C1 segment of cervical spinal cord (tissue), 14 donors: ENCODE measurements around the gene TCFL5.

Experiments
- DNase-seq, 14 donors: peaks; one replicate each; lab custom pipeline; 2025; lab: John Stamatoyannopoulos, UW

The TCFL5 gene

GRCh38 chr20:62861726-62862336 lies at the start of gene TCFL5:
TCFL5 (minus strand) TSS chr20:62861822; CDS start chr20:62861670, 152 bp downstream.
- peak in 13 of 14 donors; percentile 72 to 93 (median 85) for DNase-seq

GRCh38 chr20:62910777-62911497 lies 49.3 kb upstream of the TCFL5 start:
- DNase-seq = no peak

- no peak for DNase-seq
Measured at GRCh38 chr20:62910217-62910766, 48.7 kb upstream of the TCFL5 start.

- no peak for DNase-seq
Measured at GRCh38 chr20:62908971-62909791, 47.6 kb upstream of the TCFL5 start.

- DNase-seq = no peak
Measured at GRCh38 chr20:62907384-62908317, 46.0 kb upstream of the TCFL5 start.

GRCh38 chr20:62906647-62907375 lies 45.2 kb upstream of the TCFL5 start:
- peak in 1 of 14 donors; percentile 38 for DNase-seq

GRCh38 chr20:62906209-62906608 lies 44.6 kb upstream of the TCFL5 start:
- DNase-seq = peak in 4 of 14 donors; percentile 4 to 90 (median 35)

- peak in 1 of 14 donors; percentile 80 for DNase-seq
Measured at GRCh38 chr20:62905536-62906117, 44.0 kb upstream of the TCFL5 start.

GRCh38 chr20:62902926-62903615 lies 41.4 kb upstream of the TCFL5 start:
- DNase-seq = no peak

GRCh38 chr20:62901891-62902290 lies 40.3 kb upstream of the TCFL5 start:
- no peak for DNase-seq

- DNase-seq = no peak
Measured at GRCh38 chr20:62900692-62901584, 39.3 kb upstream of the TCFL5 start.

- DNase-seq = peak in 13 of 14 donors; percentile 25 to 77 (median 53)
Measured at GRCh38 chr20:62900052-62900691, 38.5 kb upstream of the TCFL5 start.

- peak in 2 of 14 donors; percentile 21 to 34 for DNase-seq
Measured at GRCh38 chr20:62899633-62900051, 38.0 kb upstream of the TCFL5 start.

- no peak for DNase-seq
Measured at GRCh38 chr20:62898970-62899632, 37.5 kb upstream of the TCFL5 start.

- peak in 1 of 14 donors; percentile 58 for DNase-seq
Measured at GRCh38 chr20:62898093-62898964, 36.7 kb upstream of the TCFL5 start.

- DNase-seq = peak in 1 of 14 donors; percentile 58
Measured at GRCh38 chr20:62897666-62898065, 36.0 kb upstream of the TCFL5 start.
